Measurements from ENCODE around the gene GPR78.

DNA sequence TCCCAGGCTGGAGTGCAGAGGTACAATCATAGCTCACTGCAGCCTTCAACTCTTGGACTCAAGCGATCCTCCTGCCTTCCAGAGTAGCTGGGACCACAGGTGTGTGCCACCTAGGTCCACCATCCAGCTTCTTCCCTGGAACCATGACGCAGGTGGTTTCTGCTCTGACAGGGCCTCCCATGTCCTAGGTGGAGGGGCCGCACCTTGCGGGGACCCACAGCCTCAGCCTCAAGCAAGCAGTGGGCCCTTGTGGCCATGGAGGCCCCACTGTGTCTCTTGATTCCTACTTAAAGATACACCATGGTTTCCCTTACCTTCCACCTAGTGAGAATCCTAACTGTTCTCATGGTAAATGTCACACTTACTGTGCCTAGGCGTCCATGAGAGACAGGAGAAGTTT is 6.9 kb upstream of the GPR78 start:
- TF ChIP-seq, protein P1, sequence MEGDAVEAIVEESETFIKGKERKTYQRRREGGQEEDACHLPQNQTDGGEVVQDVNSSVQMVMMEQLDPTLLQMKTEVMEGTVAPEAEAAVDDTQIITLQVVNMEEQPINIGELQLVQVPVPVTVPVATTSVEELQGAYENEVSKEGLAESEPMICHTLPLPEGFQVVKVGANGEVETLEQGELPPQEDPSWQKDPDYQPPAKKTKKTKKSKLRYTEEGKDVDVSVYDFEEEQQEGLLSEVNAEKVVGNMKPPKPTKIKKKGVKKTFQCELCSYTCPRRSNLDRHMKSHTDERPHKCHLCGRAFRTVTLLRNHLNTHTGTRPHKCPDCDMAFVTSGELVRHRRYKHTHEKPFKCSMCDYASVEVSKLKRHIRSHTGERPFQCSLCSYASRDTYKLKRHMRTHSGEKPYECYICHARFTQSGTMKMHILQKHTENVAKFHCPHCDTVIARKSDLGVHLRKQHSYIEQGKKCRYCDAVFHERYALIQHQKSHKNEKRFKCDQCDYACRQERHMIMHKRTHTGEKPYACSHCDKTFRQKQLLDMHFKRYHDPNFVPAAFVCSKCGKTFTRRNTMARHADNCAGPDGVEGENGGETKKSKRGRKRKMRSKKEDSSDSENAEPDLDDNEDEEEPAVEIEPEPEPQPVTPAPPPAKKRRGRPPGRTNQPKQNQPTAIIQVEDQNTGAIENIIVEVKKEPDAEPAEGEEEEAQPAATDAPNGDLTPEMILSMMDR (IDR thresholded peaks at IDR 0.05; ENCODE audit: borderline replicate concordance, extremely low read depth, low read length, poor library complexity, severe bottlenecking) = no peak
- no peak for TF ChIP-seq EZH2 (IDR thresholded peaks at IDR 0.05; ENCODE audit: borderline replicate concordance, low read depth, low read length, severe bottlenecking)

Data from DND-41 (cell line).